SK-N-SH treated with all-trans-retinoic acid at 6 μM for 48 hours (cell line): ENCODE results near the gene IDH3B.

Source experiments
- ATAC-seq: fragments of 200-7000 bp; cut with Tn5 transposase; 3 replicates; pipeline ENCODE4 v1.9.1; 2020; ENCODE audit warnings: mild to moderate bottlenecking, moderate library complexity
- ARNTL ChIP-seq: fragments of 450-650 bp; formaldehyde crosslinking; IDR thresholded peaks from 2 replicates; pipeline ENCODE4 v1.5.0; 2020; ENCODE audit warnings: low read depth, mild to moderate bottlenecking, moderate library complexity, borderline replicate concordance
- BACH2 ChIP-seq: fragments of 250-450 bp; sonication (Bioruptor Pico); IDR thresholded peaks from 2 replicates; pipeline ENCODE4 v1.9.0; 2021; ENCODE audit warnings: mild to moderate bottlenecking, borderline replicate concordance
- CREB5 ChIP-seq: fragments of 250-450 bp; sonication (Bioruptor Pico); IDR thresholded peaks from 2 replicates; pipeline ENCODE4 v1.5.1; 2020; ENCODE audit warnings: low read depth, mild to moderate bottlenecking, moderate library complexity
- CSDC2 ChIP-seq: fragments of 250-450 bp; sonication (Bioruptor Pico); IDR thresholded peaks from 2 replicates; pipeline ENCODE4 v1.5.0; 2020; ENCODE audit warnings: mild to moderate bottlenecking, moderate library complexity
- ESRRG ChIP-seq: fragments of 250-450 bp; sonication (Bioruptor Pico); IDR thresholded peaks from 2 replicates; pipeline ENCODE4 v1.6.1; 2021; ENCODE audit warnings: mild to moderate bottlenecking
- GLIS3 ChIP-seq: fragments of 250-450 bp; sonication (Bioruptor Pico); IDR thresholded peaks from 2 replicates; pipeline ENCODE4 v1.5.0; 2020; ENCODE audit warnings: mild to moderate bottlenecking, moderate library complexity
- ISL1 ChIP-seq: fragments of 250-450 bp; sonication (Bioruptor Pico); IDR thresholded peaks from 2 replicates; pipeline ENCODE4 v2.1.2; 2022; ENCODE audit warnings: mild to moderate bottlenecking, moderate library complexity
- OSR1 ChIP-seq: fragments of 250-450 bp; sonication (Bioruptor Pico); IDR thresholded peaks from 2 replicates; pipeline ENCODE4 v1.8.0; 2022; ENCODE audit warnings: moderate library complexity, mild to moderate bottlenecking, inconsistent platforms
- PATZ1 ChIP-seq: fragments of 250-450 bp; sonication (Bioruptor Pico); IDR thresholded peaks from 2 replicates; pipeline ENCODE4 v1.8.0; 2020; ENCODE audit warnings: mild to moderate bottlenecking, moderate library complexity, borderline replicate concordance
- POU6F1 ChIP-seq: fragments of 250-450 bp; sonication (Bioruptor Pico); IDR thresholded peaks from 2 replicates; pipeline ENCODE4 v1.8.0; 2021; ENCODE audit warnings: low read depth, mild to moderate bottlenecking, moderate library complexity, borderline replicate concordance
- RARB ChIP-seq: fragments of 250-450 bp; sonication (Bioruptor Pico); IDR thresholded peaks from 2 replicates; pipeline ENCODE4 v1.8.0; 2021; ENCODE audit warnings: mild to moderate bottlenecking, moderate library complexity
- SNAI2 ChIP-seq: fragments of 250-450 bp; sonication (Bioruptor Pico); IDR thresholded peaks from 2 replicates; pipeline ENCODE4 v1.5.0; 2020; ENCODE audit warnings: mild to moderate bottlenecking, moderate library complexity
- TOX ChIP-seq: fragments of 250-450 bp; sonication (Bioruptor Pico); IDR thresholded peaks from 2 replicates; pipeline ENCODE4 v1.8.0; 2021; ENCODE audit warnings: mild to moderate bottlenecking, moderate library complexity, borderline replicate concordance
- TSHZ2 ChIP-seq: fragments of 250-450 bp; sonication (Bioruptor Pico); IDR thresholded peaks from 2 replicates; pipeline ENCODE4 v1.5.0; 2020; ENCODE audit warnings: mild to moderate bottlenecking, moderate library complexity
- ZFP3 ChIP-seq: fragments of 250-450 bp; sonication (Bioruptor Pico); IDR thresholded peaks from 2 replicates; pipeline ENCODE4 v1.5.0; 2020; ENCODE audit warnings: mild to moderate bottlenecking, moderate library complexity
- ZFP30 ChIP-seq: fragments of 450-650 bp; formaldehyde crosslinking; IDR thresholded peaks from 2 replicates; pipeline ENCODE4 v1.5.0; 2022; ENCODE audit warnings: mild to moderate bottlenecking, moderate library complexity
- ZNF565 ChIP-seq: fragments of 450-650 bp; formaldehyde crosslinking; conservative IDR thresholded peaks from 2 replicates; pipeline ENCODE4 v1.5.0; 2020; ENCODE audit warnings: low read depth, mild to moderate bottlenecking, moderate library complexity
- ZNF70 ChIP-seq: fragments of 450-650 bp; formaldehyde crosslinking; IDR thresholded peaks from 2 replicates; pipeline ENCODE4 v1.5.0; 2020; ENCODE audit warnings: mild to moderate bottlenecking, moderate library complexity
- ZNF8 ChIP-seq: fragments of 450-650 bp; formaldehyde crosslinking; IDR thresholded peaks from 2 replicates; pipeline ENCODE4 v1.5.0; 2020; ENCODE audit warnings: mild to moderate bottlenecking, moderate library complexity
- TF ChIP-seq, protein P1 (sequence below): fragments of 250-450 bp; sonication (Bioruptor Pico); IDR thresholded peaks from 2 replicates; pipeline ENCODE4 v1.5.1; 2021; ENCODE audit warnings: mild to moderate bottlenecking, moderate library complexity

The IDH3B gene

DNA sequence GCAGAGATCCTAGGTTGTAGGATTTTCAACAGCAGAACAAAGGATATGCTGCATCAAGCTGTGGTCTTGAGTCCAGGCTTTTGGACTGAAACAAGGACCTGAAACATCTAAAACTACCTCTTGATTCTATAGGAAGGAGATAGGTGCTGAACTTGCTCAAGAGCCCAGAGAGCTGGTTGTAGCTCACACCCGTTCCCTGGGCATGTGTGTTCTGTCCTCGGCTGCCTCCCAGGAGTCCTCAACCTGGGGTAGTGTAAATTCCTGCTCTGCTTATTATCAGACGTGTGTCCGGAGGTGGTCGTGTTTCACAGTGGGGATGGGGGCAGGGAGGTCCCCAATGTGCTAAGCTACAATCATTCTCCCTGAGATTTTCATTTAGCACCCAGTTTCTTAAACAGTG lies 6.8 kb downstream of the IDH3B start:
- TF ChIP-seq RARB (CRISPR knock-in tag): no peak
- TF ChIP-seq ISL1 (CRISPR knock-in tag): no peak
- TF ChIP-seq, protein P1, sequence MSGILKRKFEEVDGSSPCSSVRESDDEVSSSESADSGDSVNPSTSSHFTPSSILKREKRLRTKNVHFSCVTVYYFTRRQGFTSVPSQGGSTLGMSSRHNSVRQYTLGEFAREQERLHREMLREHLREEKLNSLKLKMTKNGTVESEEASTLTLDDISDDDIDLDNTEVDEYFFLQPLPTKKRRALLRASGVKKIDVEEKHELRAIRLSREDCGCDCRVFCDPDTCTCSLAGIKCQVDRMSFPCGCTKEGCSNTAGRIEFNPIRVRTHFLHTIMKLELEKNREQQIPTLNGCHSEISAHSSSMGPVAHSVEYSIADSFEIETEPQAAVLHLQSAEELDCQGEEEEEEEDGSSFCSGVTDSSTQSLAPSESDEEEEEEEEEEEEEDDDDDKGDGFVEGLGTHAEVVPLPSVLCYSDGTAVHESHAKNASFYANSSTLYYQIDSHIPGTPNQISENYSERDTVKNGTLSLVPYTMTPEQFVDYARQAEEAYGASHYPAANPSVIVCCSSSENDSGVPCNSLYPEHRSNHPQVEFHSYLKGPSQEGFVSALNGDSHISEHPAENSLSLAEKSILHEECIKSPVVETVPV: no peak
- TF ChIP-seq CREB5 (CRISPR knock-in tag): no peak
- TF ChIP-seq SNAI2 (CRISPR knock-in tag): no peak
- no peak for TF ChIP-seq OSR1
- no peak for TF ChIP-seq TOX (CRISPR knock-in tag)
- TF ChIP-seq TSHZ2 (CRISPR knock-in tag): no peak
- no peak for ATAC-seq

- TF ChIP-seq, protein P1: no peak
- no peak for TF ChIP-seq POU6F1 (CRISPR knock-in tag)
- no peak for TF ChIP-seq OSR1
- no peak for TF ChIP-seq GLIS3 (CRISPR knock-in tag)
- no peak for TF ChIP-seq ZFP3 (CRISPR knock-in tag)
- no peak for TF ChIP-seq CSDC2 (CRISPR knock-in tag)
- TF ChIP-seq RARB (CRISPR knock-in tag): no peak
- no peak for ATAC-seq
Measured at GRCh38 chr20:2656471-2657117, 7.4 kb downstream of the IDH3B start.

- ATAC-seq: no peak
- TF ChIP-seq RARB (CRISPR knock-in tag) (no peak), ZFP30 (CRISPR knock-in tag) (no peak), TSHZ2 (CRISPR knock-in tag) (no peak), SNAI2 (CRISPR knock-in tag) (no peak), BACH2 (CRISPR knock-in tag) (no peak), ZNF8 (no peak), GLIS3 (CRISPR knock-in tag) (no peak), TOX (CRISPR knock-in tag) (no peak), CSDC2 (CRISPR knock-in tag) (no peak), ARNTL (CRISPR knock-in tag) (no peak), ISL1 (CRISPR knock-in tag) (no peak), ZNF565 (CRISPR knock-in tag) (no peak), ESRRG (CRISPR knock-in tag) (no peak), PATZ1 (CRISPR knock-in tag) (no peak), CREB5 (CRISPR knock-in tag) (no peak), ZNF70 (CRISPR knock-in tag) (no peak), ZFP3 (CRISPR knock-in tag) (no peak)
Measured at GRCh38 chr20:2655331-2656116, 8.5 kb downstream of the IDH3B start.
